DMS153 treated with DMSO at 0.1 percent for 48 hours (cell line): Measurements from ENCODE around the gene CHRFAM7A.
"Not testable (repeated sequence)": the region's sequence is repeated elsewhere in the genome, so short reads cannot be mapped to it uniquely, and the experiment has no call there.

Experiments
- DNase-seq: peaks from one replicate; lab custom pipeline; 2025; ENCODE audit not compliant: unreplicated experiment; lab: John Stamatoyannopoulos, UW

CHRFAM7A gene

DNA sequence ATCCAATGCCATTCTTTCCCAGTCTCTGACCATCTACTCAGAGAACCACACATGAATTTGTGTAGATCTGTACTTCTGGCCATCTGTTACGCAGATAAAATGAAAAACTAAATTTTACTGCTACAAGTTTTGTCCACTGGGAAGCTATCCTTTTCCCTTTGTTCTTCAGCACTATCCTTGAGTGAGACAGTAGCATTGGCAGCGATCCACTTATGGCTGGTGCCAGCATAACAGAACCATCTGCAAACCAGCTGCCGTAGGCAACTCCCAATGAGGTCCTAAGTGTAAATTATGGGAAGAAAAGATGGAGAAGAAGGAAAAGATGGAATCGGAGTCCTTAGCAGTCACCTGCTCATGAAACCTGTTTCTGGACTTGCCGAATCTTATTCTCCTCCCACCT lies 72.3 kb downstream of the CHRFAM7A start:
- DNase-seq = not testable (repeated sequence)

DNA sequence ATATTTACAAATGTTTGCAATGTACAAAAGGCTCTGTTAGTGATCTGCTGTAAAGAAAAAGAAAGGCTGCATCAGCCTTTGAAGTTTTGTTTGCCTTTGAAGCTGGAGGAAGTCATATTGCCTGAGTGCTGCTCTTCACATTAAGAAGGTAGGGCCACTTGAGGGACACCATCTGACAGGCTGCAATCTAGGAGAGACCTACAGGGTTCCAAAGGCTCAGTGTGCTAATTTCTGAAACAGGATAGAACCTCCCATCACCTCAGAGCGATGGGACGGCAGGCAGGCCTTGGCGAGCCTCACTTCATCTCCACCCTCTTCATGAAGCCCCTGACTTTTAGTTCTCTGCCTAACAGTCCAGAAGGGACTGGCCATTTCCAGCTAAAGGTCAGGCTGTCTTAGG lies 77.6 kb downstream of the CHRFAM7A start:
- not testable (repeated sequence) for DNase-seq

DNA sequence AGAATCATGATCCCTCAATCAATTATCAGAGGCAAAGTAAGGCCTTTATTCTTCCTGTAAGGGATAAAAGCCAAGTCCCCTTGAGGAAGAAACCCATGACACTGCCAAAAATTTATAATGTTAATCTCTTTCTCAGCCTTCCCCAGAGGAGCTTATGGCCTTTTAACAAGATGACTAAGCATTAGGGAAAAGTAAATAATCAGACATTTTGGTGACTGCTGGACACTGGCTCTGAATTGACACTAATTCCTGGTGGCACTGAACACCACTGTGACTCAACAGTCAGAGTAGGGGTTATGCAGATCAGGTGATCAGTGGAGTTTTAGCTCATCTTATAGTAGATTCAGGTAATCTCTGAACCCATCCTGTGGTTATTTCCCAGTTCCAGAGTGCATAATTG lies 82.8 kb downstream of the CHRFAM7A start:
- DNase-seq = not testable (repeated sequence)
